BJ (cell line): ENCODE data around the gene KLHL7. TPM values are rescaled to one million over a fixed set of nuclear protein-coding genes. Genes with fewer than 3 reads are reported as not detected.

Experiments
- CTCF ChIA-PET: fragments of 350-600 bp; formaldehyde crosslinking; extraction: SDS; loops from one replicate; lab custom pipeline; 2021; ENCODE audit warnings: antibody characterized with exemption, inconsistent platforms; lab: Yijun Ruan, JAX
- POLR2A ChIA-PET: fragments of 300-600 bp; sonication (Branson Sonifier 250); formaldehyde crosslinking; extraction: SDS; loops from one replicate; lab custom pipeline; 2021; ENCODE audit warnings: antibody characterized with exemption; lab: Charles Lee
- DNase-seq: peaks from one replicate; pipeline ENCODE4 v3.0.0-alpha.2; 2011; ENCODE audit warnings: low read depth
- H3K27me3 ChIP-seq: 2 replicates; pipeline ENCODE4 v1.6.0; 2011; ENCODE audit warnings: low read length; ENCODE audit not compliant: control insufficient read depth, insufficient read depth
- H3K36me3 ChIP-seq: 2 replicates; pipeline ENCODE4 v1.5.1; 2011; ENCODE audit warnings: low read length; ENCODE audit not compliant: control insufficient read depth, insufficient read depth
- H3K4me3 ChIP-seq: 2 replicates; pipeline ENCODE4 v1.5.1; 2011; ENCODE audit warnings: low read depth, mild to moderate bottlenecking, control low read depth, low read length
- polyA plus RNA-seq: library from polyadenylated mRNA; depleted of rRNA; stranded (reverse); fragments of >200 nt; gene quantifications from 2 replicates; pipeline ENCODE4 v1.2.3, GENCODE V29; 2011
- TF ChIP-seq, protein P1 (sequence below): IDR thresholded peaks from 2 replicates; pipeline ENCODE4 v1.5.1; 2011; ENCODE audit warnings: low read depth, mild to moderate bottlenecking, control low read depth, inconsistent platforms, low read length, moderate library complexity; ENCODE audit not compliant: insufficient read depth

Gene KLHL7
- polyA plus RNA-seq, 1 experiment = 14.8 TPM

DNA sequence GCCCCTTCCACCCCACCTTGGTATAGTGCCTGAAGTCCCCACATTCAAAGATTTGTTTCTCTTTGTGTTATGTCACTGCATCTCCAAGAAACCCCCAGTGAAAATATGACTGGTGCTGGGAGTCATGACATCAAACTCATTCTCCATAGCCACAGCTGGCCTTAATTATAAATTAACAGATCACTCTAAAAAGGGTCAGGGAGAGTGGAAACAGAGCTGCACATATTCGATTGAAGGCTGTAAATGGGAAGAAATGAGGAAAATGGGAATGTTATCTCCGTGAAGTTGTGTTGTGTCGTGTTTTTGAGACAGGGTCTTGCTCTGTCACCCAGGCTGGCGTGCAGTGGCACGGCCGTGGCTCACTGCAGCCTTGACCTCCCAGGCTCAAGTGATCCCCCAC lies 52.1 kb downstream of the KLHL7 start:
- DNase-seq = no peak
- TF ChIP-seq, protein P1, sequence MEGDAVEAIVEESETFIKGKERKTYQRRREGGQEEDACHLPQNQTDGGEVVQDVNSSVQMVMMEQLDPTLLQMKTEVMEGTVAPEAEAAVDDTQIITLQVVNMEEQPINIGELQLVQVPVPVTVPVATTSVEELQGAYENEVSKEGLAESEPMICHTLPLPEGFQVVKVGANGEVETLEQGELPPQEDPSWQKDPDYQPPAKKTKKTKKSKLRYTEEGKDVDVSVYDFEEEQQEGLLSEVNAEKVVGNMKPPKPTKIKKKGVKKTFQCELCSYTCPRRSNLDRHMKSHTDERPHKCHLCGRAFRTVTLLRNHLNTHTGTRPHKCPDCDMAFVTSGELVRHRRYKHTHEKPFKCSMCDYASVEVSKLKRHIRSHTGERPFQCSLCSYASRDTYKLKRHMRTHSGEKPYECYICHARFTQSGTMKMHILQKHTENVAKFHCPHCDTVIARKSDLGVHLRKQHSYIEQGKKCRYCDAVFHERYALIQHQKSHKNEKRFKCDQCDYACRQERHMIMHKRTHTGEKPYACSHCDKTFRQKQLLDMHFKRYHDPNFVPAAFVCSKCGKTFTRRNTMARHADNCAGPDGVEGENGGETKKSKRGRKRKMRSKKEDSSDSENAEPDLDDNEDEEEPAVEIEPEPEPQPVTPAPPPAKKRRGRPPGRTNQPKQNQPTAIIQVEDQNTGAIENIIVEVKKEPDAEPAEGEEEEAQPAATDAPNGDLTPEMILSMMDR = no peak
- Histone ChIP-seq H3K4me3 (no peak overlapping the region), H3K27me3 (no peaks in the 10 kb centered on the region), H3K36me3 (peaks cover 3% of the 10 kb centered on the region)
- ChIA-PET POLR2A (no interaction called here), CTCF (no interaction called here)

DNA sequence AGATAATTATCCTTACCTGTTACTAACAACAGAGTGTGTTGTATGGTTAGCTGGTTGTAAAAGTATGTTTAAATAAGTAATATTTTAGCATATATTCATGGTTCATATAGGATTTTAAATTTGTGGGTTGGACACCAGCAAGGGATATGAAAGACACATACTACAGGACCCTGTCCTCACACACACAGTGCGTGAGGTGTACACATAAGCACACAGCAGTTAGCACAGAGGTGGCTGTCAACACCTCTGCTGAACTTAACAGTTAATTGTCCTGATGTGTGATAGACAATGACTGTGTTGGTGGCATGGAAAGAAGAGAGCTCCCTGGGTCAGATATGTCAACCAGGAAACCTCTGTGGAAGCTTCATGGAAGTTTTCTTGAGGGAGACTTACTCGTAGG lies 53.0 kb downstream of the KLHL7 start:
- TF ChIP-seq, protein P1 = no peak
- POLR2A ChIA-PET = no interaction called here
- DNase-seq = no peak
- no peaks in the 10 kb centered on the region for H3K27me3 ChIP-seq
- peaks cover 3% of the 10 kb centered on the region for H3K36me3 ChIP-seq
- no peak overlapping the region for H3K4me3 ChIP-seq
- CTCF ChIA-PET = no interaction called here

DNA sequence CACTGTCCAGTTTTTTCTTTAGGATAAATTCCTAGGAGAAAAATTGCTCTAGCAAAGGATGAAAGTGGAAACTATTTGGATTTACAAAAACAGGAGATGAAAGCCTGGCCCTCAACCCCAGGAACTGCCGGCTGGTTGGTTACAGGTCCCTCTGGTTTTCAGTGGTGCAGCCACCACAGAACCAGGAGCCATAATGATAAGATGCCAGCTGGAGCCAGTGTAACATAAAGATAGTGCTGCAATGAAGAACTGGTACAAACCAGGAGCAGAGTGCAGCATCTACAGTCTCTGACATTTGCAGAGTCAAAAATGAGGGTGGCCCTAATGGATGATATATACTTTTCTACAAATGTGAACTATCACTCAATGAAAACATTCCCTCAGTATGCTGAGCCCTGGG lies 55.9 kb downstream of the KLHL7 start:
- POLR2A ChIA-PET = no interaction called here
- CTCF ChIA-PET = no interaction called here
- TF ChIP-seq, protein P1 = no peak

DNA sequence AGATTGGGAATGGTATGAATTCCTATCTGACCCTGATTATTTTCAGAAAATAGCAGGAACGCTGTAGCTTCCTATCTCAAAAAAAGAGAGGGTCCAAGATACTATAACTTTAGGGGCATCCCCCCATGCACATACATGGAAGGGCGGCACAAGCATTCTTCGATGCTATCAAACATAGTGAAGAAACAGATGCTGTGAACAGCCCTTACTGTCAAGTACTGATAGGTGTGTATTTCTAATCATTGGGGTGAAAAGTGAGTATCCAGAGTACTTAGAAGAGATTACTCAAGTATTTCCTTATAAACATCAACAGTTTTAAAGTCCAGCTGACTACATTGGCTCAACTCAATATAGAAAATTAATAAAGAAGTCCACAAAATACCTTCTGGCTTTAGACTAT lies 59.3 kb downstream of the KLHL7 start:
- TF ChIP-seq, protein P1 = no peak
- no peaks in the 10 kb centered on the region for H3K27me3 ChIP-seq
- DNase-seq = no peak
- peaks cover 1% of the 10 kb centered on the region; the same call in 1 of the 2 replicates for H3K36me3 ChIP-seq
- POLR2A ChIA-PET = no interaction called here
- CTCF ChIA-PET = interaction anchor here (1.2 to 2.0 kb wide), 2 partner anchors 10 to 12 kb away, joined by 4 to 6 read pairs; no protein-coding TSS in a partner anchor
- H3K4me3 ChIP-seq = no peak overlapping the region

More for the DNA sequence above, 55.9 kb downstream of the KLHL7 start:
- H3K4me3 ChIP-seq = no peak overlapping the region
- DNase-seq = no peak
- peaks cover 3% of the 10 kb centered on the region for H3K36me3 ChIP-seq
- no peaks in the 10 kb centered on the region for H3K27me3 ChIP-seq

DNA sequence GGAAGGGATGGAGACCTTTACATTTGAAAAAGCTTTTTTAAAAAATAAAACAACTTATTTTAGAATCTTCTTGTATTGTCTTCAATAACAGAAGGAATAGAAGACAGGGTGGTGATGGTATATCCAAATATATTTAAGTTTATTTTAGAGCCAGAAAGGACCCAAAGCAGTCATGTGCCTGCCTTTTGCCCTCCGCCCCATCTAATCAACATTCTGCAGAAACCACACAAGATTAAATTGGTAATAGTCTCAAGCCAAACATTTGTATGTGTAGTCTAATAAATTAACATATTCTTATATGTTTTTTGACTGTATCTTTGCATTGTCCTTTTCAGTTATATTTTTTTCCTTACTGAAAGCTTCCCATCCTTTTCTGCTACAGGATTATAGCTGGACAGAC lies 59.7 kb downstream of the KLHL7 start:
- ChIA-PET POLR2A (no interaction called here), CTCF (interaction anchor here (1.1 to 2.0 kb wide), 2 partner anchors 9 to 26 kb away, joined by 3 to 6 read pairs; no protein-coding TSS in a partner anchor)
- Histone ChIP-seq H3K36me3 (peaks cover 1% of the 10 kb centered on the region; the same call in 1 of the 2 replicates), H3K27me3 (no peaks in the 10 kb centered on the region), H3K4me3 (no peak overlapping the region)
- no peak for DNase-seq
- TF ChIP-seq, protein P1 = no peak
